HG02763 (cell line): ENCODE results near the gene HM13.
"Not testable (repeated sequence)": the region's sequence is repeated elsewhere in the genome, so short reads cannot be mapped to it uniquely, and the experiment has no call there.

Experiments used
- ATAC-seq: cut with Tn5 transposase; IDR thresholded peaks from one replicate; pipeline ENCODE4 v1.9.1; 2021; ENCODE audit warnings: mild to moderate bottlenecking, moderate library complexity; ENCODE audit not compliant: unreplicated experiment

Gene HM13

DNA sequence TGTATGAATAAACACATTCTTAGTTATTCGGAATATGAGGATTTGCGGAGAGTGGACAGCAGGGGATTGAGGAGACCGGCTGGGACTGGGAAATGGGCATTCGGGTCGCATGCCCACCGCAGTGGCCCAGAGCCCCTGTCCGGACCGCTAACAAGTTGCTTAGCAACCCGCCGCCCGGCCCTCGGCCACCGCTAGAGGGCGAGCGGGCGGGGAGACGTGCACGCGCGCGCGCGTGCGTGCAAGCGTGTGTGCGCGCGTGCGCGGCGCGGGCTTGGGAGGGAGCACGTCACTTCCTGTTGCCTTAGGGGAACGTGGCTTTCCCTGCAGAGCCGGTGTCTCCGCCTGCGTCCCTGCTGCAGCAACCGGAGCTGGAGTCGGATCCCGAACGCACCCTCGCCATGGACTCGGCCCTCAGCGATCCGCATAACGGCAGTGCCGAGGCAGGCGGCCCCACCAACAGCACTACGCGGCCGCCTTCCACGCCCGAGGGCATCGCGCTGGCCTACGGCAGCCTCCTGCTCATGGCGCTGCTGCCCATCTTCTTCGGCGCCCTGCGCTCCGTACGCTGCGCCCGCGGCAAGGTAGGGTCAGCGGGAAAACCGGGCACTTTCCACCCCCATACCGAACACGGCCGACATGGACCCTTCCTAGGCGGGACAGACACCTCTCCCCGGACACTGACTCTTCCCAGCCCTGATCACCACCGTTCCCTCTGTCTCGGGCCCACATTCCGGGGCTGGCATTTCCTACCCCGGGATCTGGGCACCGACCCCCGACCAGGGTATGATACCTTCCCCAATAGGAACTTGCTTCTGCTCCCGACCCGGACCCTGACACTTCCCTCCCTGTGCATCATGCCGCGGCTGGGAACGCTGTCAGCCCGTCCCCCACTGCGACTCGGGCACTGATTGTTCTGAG, at the start of gene HM13:
Gene HM13, plus strand, starts transcription at position 289 of the 918 bp plus-strand sequence. Its CDS starts 110 bp downstream, at position 399.
- ATAC-seq = peak; percentile 92

DNA sequence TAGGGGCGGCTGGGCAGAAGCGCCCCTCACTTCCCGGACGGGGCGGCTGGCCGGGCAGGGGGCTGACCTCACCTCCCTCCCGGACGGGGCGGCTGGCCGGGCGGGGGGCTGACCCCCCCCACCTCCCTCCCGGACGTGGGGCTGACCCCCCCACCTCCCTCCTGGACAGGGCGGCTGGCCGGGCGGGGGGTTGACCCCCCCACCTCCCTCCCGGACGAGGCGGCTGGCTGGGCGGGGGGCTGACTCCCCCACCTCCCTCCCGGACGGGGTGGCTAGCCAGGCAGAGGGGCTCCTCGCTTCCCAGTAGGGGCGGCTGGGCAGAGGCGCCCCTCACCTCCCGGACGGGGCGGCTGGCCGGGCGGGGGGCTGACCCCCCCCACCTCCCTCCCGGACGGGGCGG, 43.3 kb upstream of the HM13 start:
- ATAC-seq = not testable (repeated sequence)

DNA sequence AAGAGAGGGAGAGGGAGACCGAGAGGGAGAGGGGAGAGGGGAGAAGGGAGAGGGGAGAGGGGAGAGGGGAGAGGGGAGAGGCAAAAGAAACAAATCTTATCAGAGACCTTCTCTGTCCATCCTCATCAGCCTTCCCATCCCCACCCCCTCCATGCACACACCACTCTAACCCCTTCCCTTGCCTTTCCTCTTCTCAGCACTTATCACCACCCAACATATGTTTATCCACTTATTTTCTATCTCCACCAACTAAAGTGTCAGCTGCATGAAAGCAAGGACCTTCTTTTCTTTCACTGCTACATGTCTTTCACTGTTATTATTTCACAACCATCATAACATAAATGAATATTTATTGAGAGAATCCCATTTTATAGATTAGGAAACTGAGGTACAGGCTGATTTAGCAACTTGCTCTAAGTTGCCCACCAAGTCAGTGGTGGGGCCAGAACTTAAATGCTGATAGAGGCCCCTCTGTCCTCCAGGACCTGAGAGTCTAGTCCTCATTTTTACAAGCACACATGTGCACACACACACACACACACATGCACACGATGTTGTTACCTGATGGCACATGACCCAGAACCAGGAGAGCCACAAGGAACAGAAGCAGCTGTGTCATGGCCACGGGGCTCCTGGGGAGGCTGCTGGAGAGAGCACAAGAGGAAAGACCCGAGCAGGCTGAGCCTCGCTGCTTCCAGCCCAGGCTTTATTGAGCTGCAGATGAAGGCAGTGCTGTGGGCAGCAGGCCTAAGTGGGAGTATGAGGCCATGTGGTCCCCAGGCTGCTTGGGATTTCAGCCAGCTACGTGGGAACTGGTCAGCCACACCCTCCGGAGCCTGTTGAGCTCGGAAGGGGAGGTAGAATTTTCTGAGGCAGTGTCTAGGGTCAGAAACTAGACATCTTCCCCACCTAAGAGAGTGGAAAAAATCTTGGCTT, 41.6 kb upstream of the HM13 start:
- ATAC-seq = no peak

DNA sequence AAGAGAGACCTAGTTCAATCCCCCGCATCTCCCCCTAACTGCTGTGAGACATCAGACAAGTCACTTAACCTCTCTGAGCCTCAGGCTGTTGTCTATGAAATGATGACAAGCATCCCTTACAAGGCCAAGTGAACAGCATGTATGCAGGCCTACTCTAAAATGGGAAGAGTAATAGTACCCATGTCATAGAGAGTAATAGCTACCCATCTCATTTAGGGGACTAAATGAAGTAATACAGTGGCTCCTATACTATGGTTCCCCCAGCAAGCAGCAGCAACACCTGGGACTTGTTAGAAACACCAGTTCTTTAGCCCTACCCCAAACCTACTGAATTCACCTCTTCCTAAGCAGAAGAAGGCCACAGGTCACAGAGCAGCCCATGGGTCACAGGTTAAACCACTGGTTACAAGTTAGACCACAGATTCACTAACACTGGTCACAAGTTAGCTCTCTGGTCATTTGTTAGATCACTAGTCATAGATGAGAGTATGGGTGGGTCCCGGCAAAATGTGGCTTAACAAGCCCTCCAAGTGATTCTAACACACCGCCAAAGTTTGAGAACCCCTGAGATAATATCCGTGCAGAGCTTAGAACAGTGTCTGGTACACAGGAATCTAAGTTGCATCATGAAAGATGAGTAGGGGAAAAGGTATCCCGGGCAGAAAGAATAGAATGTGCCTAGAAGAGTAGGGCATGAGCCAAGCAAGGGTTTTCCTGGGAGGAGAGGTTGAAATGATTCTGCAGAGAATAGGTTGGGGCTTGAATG, 40.7 kb upstream of the HM13 start:
- no peak for ATAC-seq

GRCh38 chr20:31474097-31474436, 40.2 kb upstream of the HM13 start:
- ATAC-seq = no peak

- no peak for ATAC-seq
Measured at GRCh38 chr20:31474758-31475427, 39.3 kb upstream of the HM13 start, which contains the start of the genes DEFB124 and REM1. TSS of gene DEFB124 (minus strand) at chr20:31475127. CDS start at chr20:31473013, 2,114 bp downstream. TSS of gene REM1 (plus strand) at chr20:31475288. CDS start at chr20:31476446, 1,158 bp downstream.

DNA sequence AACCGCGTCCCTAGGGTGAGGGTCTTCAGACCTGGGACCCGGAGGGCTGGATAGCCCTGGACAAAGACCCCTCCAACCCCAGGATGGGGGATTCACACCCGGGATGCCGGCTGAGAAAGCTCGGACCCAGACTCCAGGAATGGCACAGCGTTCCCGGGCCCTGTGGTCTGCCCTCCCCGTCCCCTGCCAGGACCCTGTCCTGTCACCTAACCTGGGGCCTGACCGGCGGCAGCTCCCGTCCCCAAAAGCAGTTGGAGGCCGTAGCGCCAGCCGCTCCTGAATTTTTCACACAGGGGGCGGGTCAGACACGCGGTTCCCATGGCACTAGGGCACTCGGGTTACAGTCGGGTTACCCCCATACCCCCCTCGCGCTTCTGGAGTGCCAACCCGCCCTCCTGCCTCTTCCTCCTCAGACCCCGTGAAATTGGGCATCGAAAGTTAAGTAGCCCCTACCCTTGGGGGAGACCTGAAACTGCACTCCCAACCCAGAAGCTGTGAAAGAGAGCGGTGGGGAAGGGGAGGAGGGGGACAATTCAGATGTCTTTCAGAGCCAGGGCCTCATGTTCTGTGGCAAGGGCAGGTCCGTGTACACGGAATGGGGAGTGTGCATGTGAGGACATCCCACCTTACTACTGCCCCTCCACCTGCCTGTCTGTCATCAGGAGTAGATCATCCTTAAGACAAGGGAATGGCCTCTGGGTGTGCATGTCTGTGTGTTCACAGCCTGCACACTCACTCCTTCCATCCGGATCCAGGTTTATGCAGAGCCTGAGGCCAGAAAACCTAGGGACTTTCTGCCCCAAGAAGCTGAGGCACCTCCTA, 38.6 kb upstream of the HM13 start:
- no peak for ATAC-seq

DNA sequence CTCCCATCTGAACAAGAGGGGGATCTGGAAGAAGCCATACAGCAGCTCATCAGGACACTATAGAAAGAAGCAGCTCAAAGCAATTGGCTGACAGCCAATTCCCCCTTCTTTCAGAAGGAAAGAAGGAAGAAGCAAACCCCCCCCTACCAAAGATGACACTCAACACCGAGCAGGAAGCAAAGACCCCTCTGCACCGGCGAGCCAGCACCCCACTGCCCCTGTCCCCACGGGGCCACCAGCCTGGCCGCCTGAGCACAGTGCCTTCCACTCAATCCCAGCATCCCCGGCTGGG, 38.0 kb upstream of the HM13 start:
- no peak for ATAC-seq

- ATAC-seq = no peak
Measured at GRCh38 chr20:31476643-31477215, 37.5 kb upstream of the HM13 start.

GRCh38 chr20:31484001-31484400, 30.2 kb upstream of the HM13 start:
- no peak for ATAC-seq

- ATAC-seq = no peak
Measured at GRCh38 chr20:31485450-31486339, 28.5 kb upstream of the HM13 start.

- ATAC-seq = no peak
Measured at GRCh38 chr20:31488115-31488514, 26.1 kb upstream of the HM13 start.

DNA sequence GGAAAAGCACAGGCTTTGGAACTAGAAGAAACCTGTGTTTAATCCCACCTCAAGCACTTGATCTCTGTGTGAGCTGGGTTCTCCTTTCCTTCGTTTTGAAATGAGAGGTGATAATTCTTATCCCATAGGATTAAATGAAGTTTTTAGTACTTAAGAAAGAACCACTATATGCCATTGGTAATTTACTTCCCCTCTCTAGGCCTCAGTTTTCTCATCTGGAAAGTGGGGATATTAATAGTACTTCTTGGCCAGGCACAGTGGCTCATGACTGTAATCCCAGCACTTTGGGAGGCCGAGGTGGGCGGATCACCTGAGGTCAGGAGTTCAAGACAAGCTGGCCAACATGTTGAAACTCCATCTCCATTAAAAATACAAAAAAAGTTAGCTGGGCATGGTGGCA, 25.1 kb upstream of the HM13 start:
- no peak for ATAC-seq

DNA sequence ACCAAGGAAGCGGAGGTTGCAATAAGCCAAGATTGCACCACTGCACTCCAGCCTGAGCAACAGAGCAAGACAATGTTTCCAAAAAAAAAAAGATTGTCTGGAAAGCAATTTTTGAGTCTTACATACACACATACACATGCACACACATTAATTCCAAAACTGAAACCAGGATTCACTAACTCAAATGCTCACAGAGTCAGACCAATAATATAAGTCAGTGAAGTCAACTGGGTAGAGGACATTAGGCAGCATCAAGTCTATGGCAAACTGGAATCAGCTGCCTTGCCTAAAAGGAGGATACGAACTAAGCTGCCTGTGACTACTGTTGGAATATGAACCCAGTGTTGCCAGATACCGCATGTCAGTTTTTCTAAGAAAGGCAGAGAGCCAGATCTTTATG, 23.5 kb upstream of the HM13 start:
- no peak for ATAC-seq

- ATAC-seq = no peak
Measured at GRCh38 chr20:31494131-31494530, 20.1 kb upstream of the HM13 start.

DNA sequence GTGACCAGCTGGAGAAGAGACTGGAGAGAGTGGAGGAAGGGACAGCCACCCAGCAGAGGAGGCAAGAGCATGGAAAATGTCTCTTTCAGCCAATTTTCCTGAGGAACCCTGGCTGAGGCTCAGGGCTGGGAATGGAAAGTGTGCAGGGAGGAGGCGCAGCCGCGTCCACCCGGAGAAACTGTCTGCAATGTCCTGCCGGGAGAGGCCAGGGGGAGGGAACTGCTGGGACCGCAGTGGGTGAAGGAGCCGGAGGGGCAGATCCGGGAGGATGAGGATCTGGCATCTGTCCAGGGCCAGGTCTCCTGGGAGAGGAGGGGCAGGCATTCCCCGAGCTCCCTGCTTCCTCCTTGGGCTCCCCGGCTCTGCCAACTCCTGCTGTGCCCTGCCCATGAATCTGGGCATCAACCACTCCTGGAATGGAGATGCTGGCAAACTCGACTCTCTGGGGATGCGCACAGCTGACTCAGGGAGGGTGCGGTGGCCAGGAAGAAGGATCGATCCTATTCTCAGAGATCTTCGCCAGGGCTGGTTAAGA, 17.4 kb upstream of the HM13 start:
- no peak for ATAC-seq

DNA sequence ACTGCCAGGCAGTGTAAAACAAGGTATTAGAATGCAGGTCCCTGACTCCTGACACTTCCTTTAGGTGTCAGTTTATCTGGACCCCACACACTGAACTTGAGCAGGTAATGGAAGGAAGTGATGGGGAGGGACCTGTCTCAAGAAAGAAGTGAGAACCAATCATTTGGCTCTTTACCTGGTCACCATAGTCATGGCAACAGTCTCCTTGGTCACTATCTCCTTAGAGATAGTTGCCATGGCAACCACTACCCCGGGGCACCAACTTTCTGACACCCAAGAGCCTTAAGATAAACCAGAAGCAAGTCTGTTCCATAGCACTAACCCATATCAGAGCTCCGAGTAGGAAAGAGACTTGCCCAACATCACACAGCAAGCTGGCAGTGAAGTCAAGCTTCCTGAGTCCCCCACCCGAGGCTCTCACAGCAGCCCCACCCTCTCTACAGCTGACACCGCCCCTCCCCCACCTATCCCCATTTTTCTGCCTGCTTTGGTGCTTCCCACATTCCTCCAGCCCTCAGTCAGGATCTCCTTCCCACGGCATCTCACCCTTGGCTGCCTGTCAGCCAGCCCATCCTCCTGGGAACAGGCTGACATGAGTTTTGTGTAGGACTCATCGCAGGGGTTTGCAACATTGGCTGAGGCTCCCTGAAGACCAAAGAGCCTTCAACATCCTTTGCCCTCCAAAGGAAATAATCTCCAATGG, 16.3 kb upstream of the HM13 start:
- no peak for ATAC-seq
